ENCODE data around the gene ARHGAP6. TPM values are rescaled to one million over a fixed set of nuclear protein-coding genes. Genes with fewer than 3 reads are reported as not detected.

Gene ARHGAP6
- total and polyA plus RNA-seq, 2 experiments from 2014 or later = 0.26 to 0.59 TPM

- no peak for TF ChIP-seq EZH2 (IDR thresholded peaks at IDR 0.05; ENCODE audit: low read depth, unreplicated experiment)
- TF ChIP-seq CREB1 (CRISPR knock-in tag; IDR thresholded peaks at IDR 0.05; ENCODE audit: low read depth) = no peak
- no peak for TF ChIP-seq REST (IDR thresholded peaks at IDR 0.05; ENCODE audit: unreplicated experiment)
- no peak for TF ChIP-seq CTCF (conservative IDR thresholded peaks at IDR 0.05; ENCODE audit: low read depth in 2 of 2)
- no peak for TF ChIP-seq ZNF462 (CRISPR knock-in tag; IDR thresholded peaks at IDR 0.05)
- no peak for TF ChIP-seq POLR2AphosphoS5 (IDR thresholded peaks at IDR 0.05; ENCODE audit: low read depth)
- no peak for TF ChIP-seq EZH2phosphoT487 (IDR thresholded peaks at IDR 0.05; ENCODE audit: unreplicated experiment)
- no peak for TF ChIP-seq JUNB (IDR thresholded peaks at IDR 0.05; ENCODE audit: unreplicated experiment)
- TF ChIP-seq ZNF114 (CRISPR knock-in tag; IDR thresholded peaks at IDR 0.05) = no peak
- TF ChIP-seq ETS1 (IDR thresholded peaks at IDR 0.05) = no peak
- TF ChIP-seq STAT1 (IDR thresholded peaks at IDR 0.05; ENCODE audit: unreplicated experiment) = no peak
- TF ChIP-seq NANOG (IDR thresholded peaks at IDR 0.05; ENCODE audit: borderline replicate concordance) = no peak
- TF ChIP-seq ZNF331 (CRISPR knock-in tag; IDR thresholded peaks at IDR 0.05; ENCODE audit: low read depth) = no peak
- no peaks in the 10 kb centered on the region for H3K36me3 ChIP-seq (ENCODE audit: insufficient read depth)
- no peaks in the 10 kb centered on the region for H3F3A ChIP-seq (replicated peaks; ENCODE audit: low read depth)
- no peak overlapping the region for H2AFZ ChIP-seq
- Mint-ChIP-seq H3K27me3 (ENCODE audit: insufficient read depth, low read depth, poor library complexity) (no peaks in the 10 kb centered on the region), H3K36me3 (ENCODE audit: low read depth) (no peaks in the 10 kb centered on the region), H3K4me3 (no peak overlapping the region), H3K9me3 (no peaks in the 10 kb centered on the region), H3K27ac (no peak overlapping the region), H3K4me1 (no peaks in the 10 kb centered on the region)
- H3K4me1 ChIP-seq (ENCODE audit: insufficient read depth) = no peaks in the 10 kb centered on the region
- DNase-seq (ENCODE audit: low spot score) = no peak
- no peak for ATAC-seq
- no peaks in the 10 kb centered on the region for H3K79me2 ChIP-seq (replicated peaks; ENCODE audit: insufficient read depth)
- H3K4me3 ChIP-seq = no peak overlapping the region
- no peaks in the 10 kb centered on the region for H3K9me2 ChIP-seq (ENCODE audit: insufficient read depth)
- H3K4me2 ChIP-seq = no peak overlapping the region
- H3K27me3 ChIP-seq (ENCODE audit: insufficient read depth) = no peaks in the 10 kb centered on the region
- H4K20me1 ChIP-seq (replicated peaks; ENCODE audit: insufficient read depth) = no peaks in the 10 kb centered on the region
- H3K27ac ChIP-seq (ENCODE audit: low read depth) = no peak overlapping the region
These were observed 380.1 kb downstream of the ARHGAP6 start for GRCh38 chrX:11285651-11286050.
